K562 (cell line): ENCODE measurements around the gene CBL.

ENCODE experiments used
- CHD2 ChIP-seq: IDR thresholded peaks from 2 replicates; pipeline ENCODE4 v1.6.1; 2011; ENCODE audit warnings: low read depth, low read length
- DPF2 ChIP-seq: fragments of 450-650 bp; IDR thresholded peaks from 2 replicates; pipeline ENCODE4 v1.6.1; 2016
- JUNB ChIP-seq: fragments of 450-650 bp; formaldehyde crosslinking; conservative IDR thresholded peaks from 2 replicates; pipeline ENCODE4 v1.4.0; 2020; ENCODE audit warnings: mild to moderate bottlenecking
- MEF2A ChIP-seq: IDR thresholded peaks from 2 replicates; pipeline ENCODE4 v1.6.1; 2011; ENCODE audit warnings: low read depth, mild to moderate bottlenecking, low read length, moderate library complexity; ENCODE audit not compliant: control insufficient read depth
- POLR2A ChIP-seq: fragments of 450-650 bp; conservative IDR thresholded peaks from 2 replicates; pipeline ENCODE4 v1.6.1; 2016
- RFX5 ChIP-seq: IDR thresholded peaks from 2 replicates; pipeline ENCODE4 v1.6.1; 2011; ENCODE audit warnings: low read depth, mild to moderate bottlenecking, improper control_type of control experiment, low read length
- SP1 ChIP-seq: sonication (generic); formaldehyde crosslinking; IDR thresholded peaks from 2 replicates; pipeline ENCODE4 v1.8.1; 2022; ENCODE audit warnings: mild to moderate bottlenecking, missing genetic modification reagents
- ZNF224 ChIP-seq: sonication (generic); formaldehyde crosslinking; IDR thresholded peaks from 2 replicates; pipeline ENCODE4 v1.8.0; 2022; ENCODE audit warnings: mild to moderate bottlenecking, missing genetic modification reagents
- TF ChIP-seq, protein P1 (sequence below), 3 experiments: IDR thresholded peaks in 2 of 3; conservative IDR thresholded peaks in 1 of 3; 2 replicates each; pipeline ENCODE4 v1.5.1; 2011 to 2012; ENCODE audit warnings: low read length in 3 of 3, mild to moderate bottlenecking in 3 of 3, control low read depth in 2 of 3, improper control_type of control experiment in 1 of 3, inconsistent platforms in 1 of 3, low read depth in 1 of 3, mixed read lengths in 1 of 3, moderate library complexity in 1 of 3; ENCODE audit not compliant: insufficient read depth in 2 of 3
- TF ChIP-seq, protein P2 (sequence below): fragments of 450-650 bp; conservative IDR thresholded peaks from 2 replicates; pipeline ENCODE4 v1.6.1; 2016; ENCODE audit warnings: missing genetic modification characterization, low read depth, mild to moderate bottlenecking, missing compliant biosample characterization, moderate library complexity
- TF ChIP-seq, protein P3 (sequence below): fragments of 150-350 bp; conservative IDR thresholded peaks from 2 replicates; pipeline ENCODE4 v1.6.1; 2014; ENCODE audit warnings: low read length
- TF ChIP-seq, protein P4 (sequence below), 2 experiments: fragments of 450-650 bp; formaldehyde crosslinking in 1 of 2; IDR thresholded peaks; 2 replicates each; pipeline versions ENCODE4 v1.4.0 to v1.6.1; 2014 to 2020; ENCODE audit warnings: mild to moderate bottlenecking in 2 of 2, borderline replicate concordance in 1 of 2, low read depth in 1 of 2

DNA sequence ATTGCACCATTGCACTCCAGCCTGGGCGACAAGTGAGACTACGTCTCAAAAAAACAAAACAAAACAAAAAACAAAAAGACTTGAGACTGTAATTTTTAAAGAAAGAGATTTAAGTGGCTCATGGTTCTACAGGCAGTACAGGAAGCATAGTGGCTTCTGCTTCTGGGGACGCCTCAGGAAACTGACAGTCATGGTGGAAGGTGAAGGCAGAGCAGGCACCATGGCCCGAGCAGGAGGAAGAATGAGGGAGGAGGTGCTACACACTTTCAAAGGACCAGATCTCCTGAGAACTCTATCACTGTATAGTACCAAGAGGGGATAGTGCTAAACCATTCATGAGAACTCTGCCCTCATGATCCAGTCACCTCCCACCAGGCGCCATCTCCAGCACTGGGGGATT lies 52.0 kb downstream of the CBL start:
- TF ChIP-seq POLR2A (no peak), MEF2A (no peak), JUNB (no peak), SP1 (CRISPR knock-in tag) (no peak), ZNF224 (CRISPR knock-in tag) (no peak), RFX5 (no peak), DPF2 (no peak), CHD2 (no peak)
- TF ChIP-seq, protein P1, sequence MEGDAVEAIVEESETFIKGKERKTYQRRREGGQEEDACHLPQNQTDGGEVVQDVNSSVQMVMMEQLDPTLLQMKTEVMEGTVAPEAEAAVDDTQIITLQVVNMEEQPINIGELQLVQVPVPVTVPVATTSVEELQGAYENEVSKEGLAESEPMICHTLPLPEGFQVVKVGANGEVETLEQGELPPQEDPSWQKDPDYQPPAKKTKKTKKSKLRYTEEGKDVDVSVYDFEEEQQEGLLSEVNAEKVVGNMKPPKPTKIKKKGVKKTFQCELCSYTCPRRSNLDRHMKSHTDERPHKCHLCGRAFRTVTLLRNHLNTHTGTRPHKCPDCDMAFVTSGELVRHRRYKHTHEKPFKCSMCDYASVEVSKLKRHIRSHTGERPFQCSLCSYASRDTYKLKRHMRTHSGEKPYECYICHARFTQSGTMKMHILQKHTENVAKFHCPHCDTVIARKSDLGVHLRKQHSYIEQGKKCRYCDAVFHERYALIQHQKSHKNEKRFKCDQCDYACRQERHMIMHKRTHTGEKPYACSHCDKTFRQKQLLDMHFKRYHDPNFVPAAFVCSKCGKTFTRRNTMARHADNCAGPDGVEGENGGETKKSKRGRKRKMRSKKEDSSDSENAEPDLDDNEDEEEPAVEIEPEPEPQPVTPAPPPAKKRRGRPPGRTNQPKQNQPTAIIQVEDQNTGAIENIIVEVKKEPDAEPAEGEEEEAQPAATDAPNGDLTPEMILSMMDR (IDR thresholded peaks at IDR 0.05 in 2 of 3, conservative IDR thresholded peaks at IDR 0.05 in 1 of 3; ENCODE audit: insufficient read depth in 2 of 3, low read depth in 1 of 3, low read length in 3 of 3): no peak
- TF ChIP-seq, protein P2, sequence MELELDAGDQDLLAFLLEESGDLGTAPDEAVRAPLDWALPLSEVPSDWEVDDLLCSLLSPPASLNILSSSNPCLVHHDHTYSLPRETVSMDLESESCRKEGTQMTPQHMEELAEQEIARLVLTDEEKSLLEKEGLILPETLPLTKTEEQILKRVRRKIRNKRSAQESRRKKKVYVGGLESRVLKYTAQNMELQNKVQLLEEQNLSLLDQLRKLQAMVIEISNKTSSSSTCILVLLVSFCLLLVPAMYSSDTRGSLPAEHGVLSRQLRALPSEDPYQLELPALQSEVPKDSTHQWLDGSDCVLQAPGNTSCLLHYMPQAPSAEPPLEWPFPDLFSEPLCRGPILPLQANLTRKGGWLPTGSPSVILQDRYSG (tag): no peak
- TF ChIP-seq, protein P3, sequence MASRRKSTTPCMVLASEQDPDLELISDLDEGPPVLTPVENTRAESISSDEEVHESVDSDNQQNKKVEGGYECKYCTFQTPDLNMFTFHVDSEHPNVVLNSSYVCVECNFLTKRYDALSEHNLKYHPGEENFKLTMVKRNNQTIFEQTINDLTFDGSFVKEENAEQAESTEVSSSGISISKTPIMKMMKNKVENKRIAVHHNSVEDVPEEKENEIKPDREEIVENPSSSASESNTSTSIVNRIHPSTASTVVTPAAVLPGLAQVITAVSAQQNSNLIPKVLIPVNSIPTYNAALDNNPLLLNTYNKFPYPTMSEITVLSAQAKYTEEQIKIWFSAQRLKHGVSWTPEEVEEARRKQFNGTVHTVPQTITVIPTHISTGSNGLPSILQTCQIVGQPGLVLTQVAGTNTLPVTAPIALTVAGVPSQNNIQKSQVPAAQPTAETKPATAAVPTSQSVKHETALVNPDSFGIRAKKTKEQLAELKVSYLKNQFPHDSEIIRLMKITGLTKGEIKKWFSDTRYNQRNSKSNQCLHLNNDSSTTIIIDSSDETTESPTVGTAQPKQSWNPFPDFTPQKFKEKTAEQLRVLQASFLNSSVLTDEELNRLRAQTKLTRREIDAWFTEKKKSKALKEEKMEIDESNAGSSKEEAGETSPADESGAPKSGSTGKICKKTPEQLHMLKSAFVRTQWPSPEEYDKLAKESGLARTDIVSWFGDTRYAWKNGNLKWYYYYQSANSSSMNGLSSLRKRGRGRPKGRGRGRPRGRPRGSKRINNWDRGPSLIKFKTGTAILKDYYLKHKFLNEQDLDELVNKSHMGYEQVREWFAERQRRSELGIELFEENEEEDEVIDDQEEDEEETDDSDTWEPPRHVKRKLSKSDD: no peak
- TF ChIP-seq, protein P4, sequence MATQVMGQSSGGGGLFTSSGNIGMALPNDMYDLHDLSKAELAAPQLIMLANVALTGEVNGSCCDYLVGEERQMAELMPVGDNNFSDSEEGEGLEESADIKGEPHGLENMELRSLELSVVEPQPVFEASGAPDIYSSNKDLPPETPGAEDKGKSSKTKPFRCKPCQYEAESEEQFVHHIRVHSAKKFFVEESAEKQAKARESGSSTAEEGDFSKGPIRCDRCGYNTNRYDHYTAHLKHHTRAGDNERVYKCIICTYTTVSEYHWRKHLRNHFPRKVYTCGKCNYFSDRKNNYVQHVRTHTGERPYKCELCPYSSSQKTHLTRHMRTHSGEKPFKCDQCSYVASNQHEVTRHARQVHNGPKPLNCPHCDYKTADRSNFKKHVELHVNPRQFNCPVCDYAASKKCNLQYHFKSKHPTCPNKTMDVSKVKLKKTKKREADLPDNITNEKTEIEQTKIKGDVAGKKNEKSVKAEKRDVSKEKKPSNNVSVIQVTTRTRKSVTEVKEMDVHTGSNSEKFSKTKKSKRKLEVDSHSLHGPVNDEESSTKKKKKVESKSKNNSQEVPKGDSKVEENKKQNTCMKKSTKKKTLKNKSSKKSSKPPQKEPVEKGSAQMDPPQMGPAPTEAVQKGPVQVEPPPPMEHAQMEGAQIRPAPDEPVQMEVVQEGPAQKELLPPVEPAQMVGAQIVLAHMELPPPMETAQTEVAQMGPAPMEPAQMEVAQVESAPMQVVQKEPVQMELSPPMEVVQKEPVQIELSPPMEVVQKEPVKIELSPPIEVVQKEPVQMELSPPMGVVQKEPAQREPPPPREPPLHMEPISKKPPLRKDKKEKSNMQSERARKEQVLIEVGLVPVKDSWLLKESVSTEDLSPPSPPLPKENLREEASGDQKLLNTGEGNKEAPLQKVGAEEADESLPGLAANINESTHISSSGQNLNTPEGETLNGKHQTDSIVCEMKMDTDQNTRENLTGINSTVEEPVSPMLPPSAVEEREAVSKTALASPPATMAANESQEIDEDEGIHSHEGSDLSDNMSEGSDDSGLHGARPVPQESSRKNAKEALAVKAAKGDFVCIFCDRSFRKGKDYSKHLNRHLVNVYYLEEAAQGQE (IDR thresholded peaks at IDR 0.05; ENCODE audit: borderline replicate concordance): no peak
- TF ChIP-seq, protein P4 (CRISPR knock-in tag; IDR thresholded peaks at IDR 0.05; ENCODE audit: low read depth): no peak
